Adrenal gland (tissue), 12 donors: ENCODE data around the gene DYRK1A. TPM values are rescaled to one million over a fixed set of nuclear protein-coding genes. Genes with fewer than 3 reads are reported as not detected.

Experiments
- DNase-seq, 7 donors: peaks; one replicate each; pipeline ENCODE4 v3.0.0-alpha.2; 2019 to 2020
- H3K27ac ChIP-seq, 5 donors: fragments of 200-600 bp; sonication (generic) in 4 of 5; 1 replicate in 3 of 5; 2 replicates in 2 of 5; pipeline versions ENCODE4 v1.5.1 to v1.8.0; 2016 to 2020; ENCODE audit warnings: mild to moderate bottlenecking in 1 of 5
- H3K27me3 ChIP-seq: fragments of 200-600 bp; 2 replicates; pipeline ENCODE4 v1.8.0; 2021
- H3K36me3 ChIP-seq, 2 donors: fragments of 200-600 bp; replicated peaks in 1 of 2; 1 replicate in 1 of 2; 2 replicates in 1 of 2; pipeline versions ENCODE4 v1.5.1 to v1.8.0; 2018 to 2022
- H3K4me1 ChIP-seq, 2 donors: fragments of 200-600 bp; replicated peaks in 1 of 2; 1 replicate in 1 of 2; 2 replicates in 1 of 2; pipeline versions ENCODE4 v1.5.1 to v1.8.0; 2018 to 2021
- H3K4me3 ChIP-seq, 4 donors: fragments of 200-600 bp; sonication (generic) in 3 of 4; one replicate each; pipeline ENCODE4 v1.5.1; 2016 to 2018
- H3K9me3 ChIP-seq, 3 donors: fragments of 200-600 bp; sonication (generic) in 1 of 3; replicated peaks in 1 of 3; 1 replicate in 2 of 3; 2 replicates in 1 of 3; pipeline versions ENCODE4 v1.5.1 to v1.8.0; 2016 to 2021
- CTCF ChIP-seq, 6 experiments: fragments of 450-650 bp in 4 of 6; fragments of 200-600 bp in 2 of 6; sonication (generic) in 1 of 6; IDR thresholded peaks; 1 replicate in 5 of 6; 2 replicates in 1 of 6; pipeline versions ENCODE4 v1.5.1 to v1.8.0; 2016 to 2021; ENCODE audit warnings: antibody characterized with exemption in 6 of 6, mild to moderate bottlenecking in 2 of 6, moderate library complexity in 1 of 6
- POLR2A ChIP-seq, 2 donors: fragments of 450-650 bp; IDR thresholded peaks; one replicate each; pipeline ENCODE4 v1.6.1; 2017; ENCODE audit warnings: antibody characterized with exemption in 2 of 2, mild to moderate bottlenecking in 2 of 2, moderate library complexity in 1 of 2
- WGBS, 4 donors: extraction: QIAGEN DNeasy Blood & Tissue Kit in 2 of 4; methylation state at CpG; one replicate each; pipeline versions ENCODE4 v1.1.5 to v1.1.7; 2013 to 2017; 5-methylcytosine and 5-hydroxymethylcytosine counted together
- intact Hi-C, 2 donors: fragments of 100-400 bp; cut with DNase I; formaldehyde crosslinking; loops; one replicate each; pipeline versions ENCODE4 v1.14.1 to v1.15.0; 2022 to 2023
- polyA plus RNA-seq, 3 donors: library from polyadenylated mRNA; stranded (reverse); fragments of 200-250 nt in 2 of 3; fragments of 350-450 nt in 1 of 3; fragmentation: Illumina TruSeq in 1 of 3; extraction: RNeasy Lipid Tissue Mini Kit (QIAGEN cat#74804) in 1 of 3; gene quantifications; one replicate each; pipeline ENCODE4 v1.2.3, GENCODE V29; 2013 to 2014
- total RNA-seq, 9 donors: library from RNA; depleted of rRNA in 4 of 9; stranded (reverse); fragments of >200 nt in 4 of 9; fragments of 120-200 nt in 1 of 9; fragmentation: NEBNext Ultra II Directional in 1 of 9; extraction: Animal tissue kit (Norgen Biotek cat#: 25700) in 1 of 9; gene quantifications; one replicate each; pipeline versions ENCODE4 v1.1.0 to v1.2.4, GENCODE V29; 2013 to 2023
- donor health status: healthy with polysubstance abuse.
- donor health status: Bipolar disorder and iron deficiency.
- donor health status: DM: yes; HTN: yes; CAD: no.
- donor health status: DM: no; HTN: no; CAD: no.
- donor health status: DM: no; HTN: no; CAD: no.
- donor health status: DM: yes; HTN: yes; CAD: no.

Gene DYRK1A
- total and polyA plus RNA-seq, 12 donors: 23.6 to 92.3 (median 57.7) TPM

DNA sequence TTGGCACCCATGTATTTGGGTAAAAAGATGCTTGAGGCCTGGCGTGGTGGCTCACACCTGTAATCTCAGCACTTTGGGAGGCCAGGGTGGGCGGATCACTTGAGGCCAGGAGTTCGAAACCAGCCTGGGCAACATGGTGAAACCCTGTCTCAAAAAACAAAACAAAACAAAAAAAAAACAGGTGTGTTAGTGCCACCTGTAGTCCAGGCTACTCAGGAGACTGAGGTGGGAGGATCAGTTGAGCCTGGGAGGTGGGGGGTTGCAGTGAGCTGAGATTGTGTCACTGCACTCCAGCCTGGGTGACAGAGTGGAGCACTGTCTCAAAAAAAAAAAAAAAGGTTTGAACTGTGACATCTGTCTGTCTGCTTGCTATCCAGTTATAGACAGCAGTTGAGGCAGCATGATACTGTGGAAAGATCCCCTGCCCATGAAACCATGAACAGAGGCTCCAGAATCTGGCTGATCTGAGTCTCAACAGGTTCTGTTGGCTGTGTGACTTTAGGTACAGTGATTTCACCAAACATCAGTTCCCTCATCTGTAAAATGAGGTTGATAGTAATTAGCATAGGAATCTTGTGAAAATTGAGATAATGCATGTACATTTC lies 5.7 kb downstream of the DYRK1A start:
- Histone ChIP-seq H3K27me3 (no peaks in the 10 kb centered on the region), H3K4me1 (peaks cover 50 to 83% of the 10 kb centered on the region in 2 donors), H3K36me3 (no peaks in the 10 kb centered on the region), H3K9me3 (no peaks in the 10 kb centered on the region), H3K4me3 (no peak overlapping the region), H3K27ac (no peak overlapping the region)
- WGBS, 4 donors: 94 to 97% (median 96%) methylated on average over 3 of the region's 3 CpGs
- intact Hi-C loops: loop anchor here in 1 of 2 donors (10.0 kb wide), 1 partner anchor 73 kb away; no protein-coding TSS in a partner anchor
- no peak for DNase-seq
- TF ChIP-seq CTCF (IDR thresholded peaks at IDR 0.05) (no peak), POLR2A (IDR thresholded peaks at IDR 0.05) (no peak)

- WGBS, 4 donors: 87 to 97% (median 93%) methylated on average over 3 of the region's 3 CpGs
- DNase-seq: no peak
- no peak overlapping the region for H3K27ac ChIP-seq
- H3K4me3 ChIP-seq: no peak overlapping the region
- H3K4me1 ChIP-seq: peaks cover 50 to 88% of the 10 kb centered on the region in 2 donors
- intact Hi-C loops: loop anchor here in 1 of 2 donors (10.0 kb wide), 1 partner anchor 72 kb away; no protein-coding TSS in a partner anchor
- no peaks in the 10 kb centered on the region for H3K27me3 ChIP-seq
- no peaks in the 10 kb centered on the region for H3K9me3 ChIP-seq
- no peaks in the 10 kb centered on the region for H3K36me3 ChIP-seq
- no peak for TF ChIP-seq CTCF (IDR thresholded peaks at IDR 0.05)
- TF ChIP-seq POLR2A (IDR thresholded peaks at IDR 0.05): no peak
Observed at GRCh38 chr21:37372951-37373350, 6.4 kb downstream of the DYRK1A start.

DNA sequence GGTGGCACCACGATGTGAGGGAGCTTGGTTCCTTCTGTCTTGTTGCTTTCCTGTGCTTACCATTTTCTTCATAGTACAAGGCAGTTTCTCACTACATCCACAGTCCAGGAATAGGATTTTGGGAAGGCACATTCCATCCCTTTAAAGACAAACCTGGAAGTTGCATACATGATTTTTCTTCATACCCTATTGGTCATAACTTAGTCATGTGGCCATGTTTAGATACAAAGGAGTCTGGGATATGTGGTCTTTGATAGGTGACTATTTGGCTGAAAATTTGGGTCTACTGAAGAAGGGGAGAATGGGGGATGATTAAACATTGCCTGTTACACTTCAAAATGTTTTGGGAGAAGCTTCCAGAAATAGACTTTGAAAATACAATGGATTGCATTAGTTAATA lies 7.0 kb downstream of the DYRK1A start:
- 54 to 76% (median 66%) methylated on average over 1 of the region's 1 CpG for WGBS, 4 donors
- no peak for DNase-seq
- Histone ChIP-seq H3K9me3 (no peaks in the 10 kb centered on the region), H3K4me3 (no peak overlapping the region), H3K27ac (peak overlapping the region in 1 of 5 donors; percentile 31), H3K36me3 (no peaks in the 10 kb centered on the region), H3K27me3 (no peaks in the 10 kb centered on the region), H3K4me1 (peaks cover 47 to 86% of the 10 kb centered on the region in 2 donors)
- intact Hi-C loops: loop anchor here in 1 of 2 donors (10.0 kb wide), 1 partner anchor 71 kb away; no protein-coding TSS in a partner anchor
- TF ChIP-seq POLR2A (IDR thresholded peaks at IDR 0.05) (no peak), CTCF (IDR thresholded peaks at IDR 0.05) (no peak)

DNA sequence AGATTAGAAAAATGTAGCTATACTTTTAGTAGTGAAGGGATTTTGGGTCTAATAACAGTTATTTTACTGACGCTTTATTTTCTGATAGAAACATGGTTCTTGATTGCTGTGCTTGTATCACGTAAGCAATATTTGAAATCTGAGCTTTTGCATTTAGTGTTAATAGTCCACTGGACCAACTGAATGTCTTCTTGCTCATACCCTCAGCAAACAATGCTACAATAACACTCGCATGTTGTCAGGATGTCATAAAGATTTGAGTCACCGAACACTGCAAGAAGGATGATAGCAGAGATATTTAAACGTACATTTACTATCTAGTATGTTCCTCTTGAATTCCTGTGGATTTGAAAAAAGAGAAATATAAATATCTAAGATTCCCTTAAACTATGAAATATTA lies 7.5 kb downstream of the DYRK1A start:
- no peak overlapping the region for H3K4me3 ChIP-seq
- no peaks in the 10 kb centered on the region for H3K36me3 ChIP-seq
- peaks cover 44 to 82% of the 10 kb centered on the region in 2 donors for H3K4me1 ChIP-seq
- no peak for TF ChIP-seq POLR2A (IDR thresholded peaks at IDR 0.05)
- no peak for TF ChIP-seq CTCF (IDR thresholded peaks at IDR 0.05)
- H3K27me3 ChIP-seq: no peaks in the 10 kb centered on the region
- H3K27ac ChIP-seq: peak overlapping the region in 2 of 5 donors; percentile 21 to 31
- no peak for DNase-seq
- H3K9me3 ChIP-seq: no peaks in the 10 kb centered on the region
- intact Hi-C loops: loop anchor here in 1 of 2 donors (10.0 kb wide), 1 partner anchor 71 kb away; no protein-coding TSS in a partner anchor
- WGBS, 4 donors: 50 to 62% (median 57%) methylated on average over 5 of the region's 5 CpGs
